ENCODE results near the gene TRIAP1. TPM values are rescaled to one million over a fixed set of nuclear protein-coding genes. Genes with fewer than 3 reads are reported as not detected.
A peak's percentile ranks its signal among the peaks of the same experiment; 100 is the strongest.

The TRIAP1 gene
- total and polyA plus RNA-seq, 4 donors: 9.6 to 32.9 (median 22.8) TPM

GRCh38 chr12:120397824-120398540, 48.2 kb downstream of the TRIAP1 start:
- H3K36me3 ChIP-seq (ENCODE audit: control insufficient read depth in 4 of 4, insufficient read depth in 4 of 4, low read length in 4 of 4): no peaks in the 10 kb centered on the region
- DNase-seq (peak; percentile 9 to 30 (median 19)), ATAC-seq (ENCODE audit: insufficient read depth, low FRiP score) (no peak)
- no peak overlapping the region for H3K9ac ChIP-seq (ENCODE audit: insufficient read depth in 1 of 2, low read length in 2 of 2)
- WGBS, 2 donors: 54 to 75% methylated on average over 33 of the region's 33 CpGs
- H3K4me1 ChIP-seq (ENCODE audit: control insufficient read depth in 5 of 5, insufficient read depth in 5 of 5, low read length in 5 of 5): peaks cover 0 to 7% (median 4%) of the 10 kb centered on the region in 5 donors
- no peak overlapping the region for H3K4me3 ChIP-seq
- no peak overlapping the region for H3K27ac ChIP-seq (ENCODE audit: low read depth in 1 of 2, low read length in 1 of 2)
- no peaks in the 10 kb centered on the region for H3K9me3 ChIP-seq (ENCODE audit: control insufficient read depth in 4 of 4, insufficient read depth in 3 of 4, low read length in 3 of 4)
- TF ChIP-seq, protein P1, sequence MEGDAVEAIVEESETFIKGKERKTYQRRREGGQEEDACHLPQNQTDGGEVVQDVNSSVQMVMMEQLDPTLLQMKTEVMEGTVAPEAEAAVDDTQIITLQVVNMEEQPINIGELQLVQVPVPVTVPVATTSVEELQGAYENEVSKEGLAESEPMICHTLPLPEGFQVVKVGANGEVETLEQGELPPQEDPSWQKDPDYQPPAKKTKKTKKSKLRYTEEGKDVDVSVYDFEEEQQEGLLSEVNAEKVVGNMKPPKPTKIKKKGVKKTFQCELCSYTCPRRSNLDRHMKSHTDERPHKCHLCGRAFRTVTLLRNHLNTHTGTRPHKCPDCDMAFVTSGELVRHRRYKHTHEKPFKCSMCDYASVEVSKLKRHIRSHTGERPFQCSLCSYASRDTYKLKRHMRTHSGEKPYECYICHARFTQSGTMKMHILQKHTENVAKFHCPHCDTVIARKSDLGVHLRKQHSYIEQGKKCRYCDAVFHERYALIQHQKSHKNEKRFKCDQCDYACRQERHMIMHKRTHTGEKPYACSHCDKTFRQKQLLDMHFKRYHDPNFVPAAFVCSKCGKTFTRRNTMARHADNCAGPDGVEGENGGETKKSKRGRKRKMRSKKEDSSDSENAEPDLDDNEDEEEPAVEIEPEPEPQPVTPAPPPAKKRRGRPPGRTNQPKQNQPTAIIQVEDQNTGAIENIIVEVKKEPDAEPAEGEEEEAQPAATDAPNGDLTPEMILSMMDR (IDR thresholded peaks at IDR 0.05; ENCODE audit: control extremely low read depth, extremely low read depth): no peak
- H3K27me3 ChIP-seq (ENCODE audit: control insufficient read depth in 3 of 3, insufficient read depth in 3 of 3, low read length in 2 of 3): peaks cover 0 to 5% (median 4%) of the 10 kb centered on the region in 3 donors

GRCh38 chr12:120394483-120395367, 51.5 kb downstream of the TRIAP1 start:
- WGBS, 2 donors: 20 to 27% methylated on average over 18 of the region's 18 CpGs
- no peaks in the 10 kb centered on the region for H3K4me1 ChIP-seq (ENCODE audit: control insufficient read depth in 5 of 5, insufficient read depth in 5 of 5, low read length in 5 of 5)
- H3K36me3 ChIP-seq (ENCODE audit: control insufficient read depth in 4 of 4, insufficient read depth in 4 of 4, low read length in 4 of 4): no peaks in the 10 kb centered on the region
- H3K27ac ChIP-seq (ENCODE audit: low read depth in 1 of 2, low read length in 1 of 2): no peak overlapping the region
- ATAC-seq (ENCODE audit: insufficient read depth, low FRiP score) (peak; percentile 80), DNase-seq (peak; percentile 71 to 84 (median 78))
- H3K9ac ChIP-seq (ENCODE audit: insufficient read depth in 1 of 2, low read length in 2 of 2): no peak overlapping the region
- peaks cover 0 to 4% (median 0%) of the 10 kb centered on the region in 4 donors for H3K9me3 ChIP-seq (ENCODE audit: control insufficient read depth in 4 of 4, insufficient read depth in 3 of 4, low read length in 3 of 4)
- TF ChIP-seq, protein P1 (IDR thresholded peaks at IDR 0.05; ENCODE audit: control extremely low read depth, extremely low read depth): no peak
- H3K4me3 ChIP-seq: no peak overlapping the region
- H3K27me3 ChIP-seq (ENCODE audit: control insufficient read depth in 3 of 3, insufficient read depth in 3 of 3, low read length in 2 of 3): peaks cover 0 to 5% (median 4%) of the 10 kb centered on the region in 3 donors

Other genes with a start within 250 kb of the TRIAP1 start
- gene RPLP0, start 245.3 kb downstream of the TRIAP1 start, total RNA-seq: 1,000 to 10,000 TPM; 1,492 to 1,979 TPM
- 1,000 to 10,000 TPM; 2,934 to 3,190 TPM for gene RPLP0, start 245.3 kb downstream of the TRIAP1 start, polyA plus RNA-seq
- gene PXN, start 180.7 kb downstream of the TRIAP1 start, total RNA-seq: 100 to 1,000 TPM in 1 of 2 donors, 10 to 100 TPM in 1; 81.1 to 117 TPM
- 10 to 100 TPM; 81.3 to 100.0 TPM for gene PXN, start 180.7 kb downstream of the TRIAP1 start, polyA plus RNA-seq
- over 10,000 TPM in 1 of 2 donors, under 1 TPM in 1; under 0.01 to 10,045 TPM for gene RNU4-2, start 154.5 kb downstream of the TRIAP1 start, total RNA-seq
- gene RNU4-2, start 154.5 kb downstream of the TRIAP1 start, polyA plus RNA-seq: not detected
- 1,000 to 10,000 TPM in 1 of 2 donors, under 1 TPM in 1; under 0.01 to 2,200 TPM for gene RNU4-1, start 153.1 kb downstream of the TRIAP1 start, total RNA-seq
- gene RNU4-1, start 153.1 kb downstream of the TRIAP1 start, polyA plus RNA-seq: not detected
- 1 to 10 TPM; 1.2 to 5.9 TPM for gene SIRT4, start 144.1 kb downstream of the TRIAP1 start, total RNA-seq
- 1 to 10 TPM in 1 of 2 donors, under 1 TPM in 1; 0.95 to 2.2 TPM for gene SIRT4, start 144.1 kb downstream of the TRIAP1 start, polyA plus RNA-seq
- 10 to 100 TPM in 1 of 2 donors, 1 to 10 TPM in 1; 6.5 to 33.9 TPM for gene PLA2G1B, start 118.6 kb downstream of the TRIAP1 start, total RNA-seq
- gene PLA2G1B, start 118.6 kb downstream of the TRIAP1 start, polyA plus RNA-seq: 100 to 1,000 TPM in 1 of 2 donors, 10 to 100 TPM in 1; 24.4 to 193 TPM
- 1 to 10 TPM in 1 of 2 donors, under 1 TPM in 1; 0.95 to 3.5 TPM for gene MSI1, start 77.2 kb downstream of the TRIAP1 start, total RNA-seq
- under 1 TPM; 0.18 to 0.22 TPM for gene MSI1, start 77.2 kb downstream of the TRIAP1 start, polyA plus RNA-seq
- gene COX6A1, start 8.3 kb downstream of the TRIAP1 start, total RNA-seq: 100 to 1,000 TPM; 211 to 370 TPM
- 1,000 to 10,000 TPM in 1 of 2 donors, 100 to 1,000 TPM in 1; 679 to 1,397 TPM for gene COX6A1, start 8.3 kb downstream of the TRIAP1 start, polyA plus RNA-seq
- 10 to 100 TPM; 27.5 to 27.6 TPM for gene GATC, start 60 bp upstream of the TRIAP1 start, total RNA-seq
- 10 to 100 TPM; 10.6 to 11.2 TPM for gene GATC, start 60 bp upstream of the TRIAP1 start, polyA plus RNA-seq
- gene SRSF9, start 23.4 kb upstream of the TRIAP1 start, total RNA-seq: 100 to 1,000 TPM in 1 of 2 donors, 10 to 100 TPM in 1; 100.0 to 128 TPM
- 100 to 1,000 TPM in 1 of 2 donors, 10 to 100 TPM in 1; 76.6 to 127 TPM for gene SRSF9, start 23.4 kb upstream of the TRIAP1 start, polyA plus RNA-seq
- gene DYNLL1, start 49.7 kb upstream of the TRIAP1 start, total RNA-seq: 100 to 1,000 TPM; 210 to 308 TPM
- 100 to 1,000 TPM; 328 to 360 TPM for gene DYNLL1, start 49.7 kb upstream of the TRIAP1 start, polyA plus RNA-seq
- gene COQ5, start 82.8 kb upstream of the TRIAP1 start, total RNA-seq: 10 to 100 TPM; 25.1 to 28.4 TPM
- 10 to 100 TPM; 21.1 to 23.7 TPM for gene COQ5, start 82.8 kb upstream of the TRIAP1 start, polyA plus RNA-seq
- gene RNF10, start 88.0 kb upstream of the TRIAP1 start, total RNA-seq: 100 to 1,000 TPM; 150 to 207 TPM
- gene RNF10, start 88.0 kb upstream of the TRIAP1 start, polyA plus RNA-seq: 100 to 1,000 TPM; 112 to 199 TPM
- 10 to 100 TPM; 22.1 to 42.0 TPM for gene POP5, start 135.0 kb upstream of the TRIAP1 start, total RNA-seq
- gene POP5, start 135.0 kb upstream of the TRIAP1 start, polyA plus RNA-seq: 10 to 100 TPM; 36.6 to 62.1 TPM
- gene CABP1, start 194.2 kb upstream of the TRIAP1 start, total RNA-seq: under 1 TPM; 0.58 to 0.63 TPM
- gene CABP1, start 194.2 kb upstream of the TRIAP1 start, polyA plus RNA-seq: under 1 TPM; 0.13 to 0.37 TPM
- gene MLEC, start 240.8 kb upstream of the TRIAP1 start, total RNA-seq: 100 to 1,000 TPM in 1 of 2 donors, 10 to 100 TPM in 1; 56.8 to 161 TPM
- 10 to 100 TPM; 34.1 to 50.6 TPM for gene MLEC, start 240.8 kb upstream of the TRIAP1 start, polyA plus RNA-seq